MM.1S (cell line): Measurements from ENCODE around the gene NPIPB5.
"Not testable (repeated sequence)": the region's sequence is repeated elsewhere in the genome, so short reads cannot be mapped to it uniquely, and the experiment has no call there.

Experiments
- EZH2phosphoT487 ChIP-seq: fragments of 300-600 bp; sonication (generic); IDR thresholded peaks from 2 replicates; pipeline ENCODE4 v1.6.1; 2018; ENCODE audit warnings: antibody characterized with exemption, low read length
- TF ChIP-seq, protein P1 (sequence below): fragments of 300-600 bp; sonication (generic); IDR thresholded peaks from 2 replicates; pipeline ENCODE4 v1.5.1; 2016; ENCODE audit warnings: antibody characterized with exemption, low read length, mixed read lengths

DNA sequence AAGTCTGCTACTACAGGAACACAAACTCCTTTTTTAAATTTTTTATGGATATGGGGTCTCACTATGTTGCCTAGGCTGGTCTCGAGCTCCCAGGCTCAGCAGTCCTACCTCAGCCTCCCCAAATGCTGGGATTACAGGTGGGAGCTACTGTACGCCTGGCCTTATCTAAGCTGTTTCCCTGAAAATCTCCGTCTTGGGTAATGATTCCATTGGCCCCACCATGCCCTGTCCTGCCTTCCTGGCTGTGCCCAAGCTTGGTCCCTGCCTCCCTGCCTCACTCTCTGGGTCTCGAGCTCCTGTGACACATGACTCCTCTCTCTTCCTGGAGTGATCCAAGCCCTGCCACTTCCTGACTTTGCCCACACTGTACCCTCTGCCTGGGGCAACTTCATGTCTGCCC is 27.3 kb downstream of the NPIPB5 start:
- TF ChIP-seq, protein P1, sequence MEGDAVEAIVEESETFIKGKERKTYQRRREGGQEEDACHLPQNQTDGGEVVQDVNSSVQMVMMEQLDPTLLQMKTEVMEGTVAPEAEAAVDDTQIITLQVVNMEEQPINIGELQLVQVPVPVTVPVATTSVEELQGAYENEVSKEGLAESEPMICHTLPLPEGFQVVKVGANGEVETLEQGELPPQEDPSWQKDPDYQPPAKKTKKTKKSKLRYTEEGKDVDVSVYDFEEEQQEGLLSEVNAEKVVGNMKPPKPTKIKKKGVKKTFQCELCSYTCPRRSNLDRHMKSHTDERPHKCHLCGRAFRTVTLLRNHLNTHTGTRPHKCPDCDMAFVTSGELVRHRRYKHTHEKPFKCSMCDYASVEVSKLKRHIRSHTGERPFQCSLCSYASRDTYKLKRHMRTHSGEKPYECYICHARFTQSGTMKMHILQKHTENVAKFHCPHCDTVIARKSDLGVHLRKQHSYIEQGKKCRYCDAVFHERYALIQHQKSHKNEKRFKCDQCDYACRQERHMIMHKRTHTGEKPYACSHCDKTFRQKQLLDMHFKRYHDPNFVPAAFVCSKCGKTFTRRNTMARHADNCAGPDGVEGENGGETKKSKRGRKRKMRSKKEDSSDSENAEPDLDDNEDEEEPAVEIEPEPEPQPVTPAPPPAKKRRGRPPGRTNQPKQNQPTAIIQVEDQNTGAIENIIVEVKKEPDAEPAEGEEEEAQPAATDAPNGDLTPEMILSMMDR = not testable (repeated sequence)
- not testable (repeated sequence) for TF ChIP-seq EZH2phosphoT487
